ENCODE data around the gene ZG16.

Gene ZG16

GRCh38 chr16:29830774-29831173, 52.7 kb downstream of the ZG16 start:
- no peak for DNase-seq

GRCh38 chr16:29831490-29831889, 53.4 kb downstream of the ZG16 start:
- no peak for DNase-seq
